ENCODE measurements around the gene FFAR1. TPM values are rescaled to one million over a fixed set of nuclear protein-coding genes. Genes with fewer than 3 reads are reported as not detected.

Gene FFAR1
- total and polyA plus RNA-seq, 2 experiments from 2014 or later = not detected

DNA sequence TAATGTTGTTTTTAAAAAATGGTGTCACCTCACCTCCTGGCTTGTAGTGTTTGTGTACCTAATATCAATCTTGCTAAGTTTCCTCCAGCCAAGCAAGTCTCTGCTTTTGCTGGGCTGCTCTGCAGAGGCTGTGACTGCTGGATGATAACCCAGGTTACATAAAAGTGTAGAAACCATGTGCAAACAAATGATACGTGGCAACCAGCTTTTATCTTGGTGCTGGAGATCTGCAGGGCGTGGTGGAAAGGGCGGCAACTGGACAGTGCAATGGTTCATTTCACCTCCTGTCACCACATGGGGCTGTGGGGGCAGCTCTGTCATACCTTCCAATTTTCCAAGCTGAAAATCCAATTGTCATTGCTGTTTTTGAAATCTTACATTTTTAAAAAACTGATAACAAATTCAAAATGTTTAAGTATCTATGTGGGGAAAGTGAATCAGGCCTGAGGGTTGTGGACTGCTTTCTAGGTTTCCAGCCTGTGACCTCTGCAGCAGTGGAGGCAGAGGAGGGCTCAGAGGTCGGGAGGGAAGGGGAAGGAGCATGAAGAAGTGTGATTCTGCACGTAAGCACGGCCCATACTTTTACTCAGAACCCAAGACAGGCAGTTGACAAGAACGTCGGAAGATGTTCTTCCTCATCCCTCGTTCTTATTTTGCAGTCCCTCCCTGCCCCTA lies 32.9 kb downstream of the FFAR1 start:
- Mint-ChIP-seq H3K9me3 (peaks cover 54% of the 10 kb centered on the region), H3K4me1 (peaks cover 10% of the 10 kb centered on the region), H3K36me3 (ENCODE audit: low read depth) (peaks cover 6% of the 10 kb centered on the region; the same call in 2 of the 3 replicates), H3K4me3 (no peak overlapping the region), H3K27ac (no peak overlapping the region), H3K27me3 (ENCODE audit: insufficient read depth, low read depth, poor library complexity) (peaks cover 7% of the 10 kb centered on the region)
- Histone ChIP-seq H3K9me2 (ENCODE audit: insufficient read depth) (no peaks in the 10 kb centered on the region; the same call in 1 of the 2 replicates), H3K4me2 (no peak overlapping the region), H3K4me1 (ENCODE audit: insufficient read depth) (peaks cover 6% of the 10 kb centered on the region), H3F3A (replicated peaks; ENCODE audit: low read depth) (no peaks in the 10 kb centered on the region), H3K79me2 (replicated peaks; ENCODE audit: insufficient read depth) (no peaks in the 10 kb centered on the region), H4K20me1 (replicated peaks; ENCODE audit: insufficient read depth) (no peaks in the 10 kb centered on the region), H3K4me3 (no peak overlapping the region), H3K27me3 (ENCODE audit: insufficient read depth) (no peaks in the 10 kb centered on the region), H3K36me3 (ENCODE audit: insufficient read depth) (no peaks in the 10 kb centered on the region), H2AFZ (no peak overlapping the region), H3K27ac (ENCODE audit: low read depth) (no peak overlapping the region)
- no peak for ATAC-seq
- DNase-seq (ENCODE audit: low spot score) = no peak
- TF ChIP-seq CREB1 (CRISPR knock-in tag; IDR thresholded peaks at IDR 0.05; ENCODE audit: low read depth) = no peak

DNA sequence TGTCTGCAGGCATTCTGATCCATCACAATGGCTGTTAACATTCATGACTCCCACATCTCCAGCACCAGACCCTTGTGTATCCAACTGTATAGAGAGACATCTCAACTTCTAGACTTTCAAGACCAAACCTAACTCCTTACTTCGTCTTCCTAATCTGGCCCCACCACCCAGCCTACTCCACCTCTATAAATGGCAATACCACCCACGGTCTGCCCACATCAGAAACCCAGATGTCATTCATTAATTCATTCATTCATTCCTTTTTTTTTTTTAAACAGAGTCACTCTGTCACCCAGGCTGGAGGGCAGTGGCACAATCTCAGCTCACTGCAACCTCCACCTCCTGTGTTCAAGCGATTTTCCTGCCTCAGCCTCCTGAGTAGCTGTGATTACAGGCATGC lies 33.6 kb downstream of the FFAR1 start:
- H3K4me1 ChIP-seq (ENCODE audit: insufficient read depth) = peaks cover 6% of the 10 kb centered on the region
- no peaks in the 10 kb centered on the region for H3K79me2 ChIP-seq (replicated peaks; ENCODE audit: insufficient read depth)
- no peak overlapping the region for H3K4me3 ChIP-seq
- Mint-ChIP-seq H3K4me3 (no peak overlapping the region), H3K27ac (no peak overlapping the region), H3K27me3 (ENCODE audit: insufficient read depth, low read depth, poor library complexity) (peaks cover 7% of the 10 kb centered on the region), H3K36me3 (ENCODE audit: low read depth) (peaks cover 10% of the 10 kb centered on the region; the same call in 2 of the 3 replicates), H3K9me3 (peaks cover 60% of the 10 kb centered on the region), H3K4me1 (peaks cover 5% of the 10 kb centered on the region)
- no peaks in the 10 kb centered on the region; the same call in 1 of the 2 replicates for H3K9me2 ChIP-seq (ENCODE audit: insufficient read depth)
- no peak overlapping the region for H2AFZ ChIP-seq
- H3F3A ChIP-seq (replicated peaks; ENCODE audit: low read depth) = no peaks in the 10 kb centered on the region
- H3K4me2 ChIP-seq = no peak overlapping the region
- H3K36me3 ChIP-seq (ENCODE audit: insufficient read depth) = peaks cover 3% of the 10 kb centered on the region; the same call in 1 of the 2 replicates
- H3K27ac ChIP-seq (ENCODE audit: low read depth) = no peak overlapping the region
- no peak for DNase-seq (ENCODE audit: low spot score)
- H4K20me1 ChIP-seq (replicated peaks; ENCODE audit: insufficient read depth) = no peaks in the 10 kb centered on the region
- no peaks in the 10 kb centered on the region for H3K27me3 ChIP-seq (ENCODE audit: insufficient read depth)
- no peak for ATAC-seq
- TF ChIP-seq, protein P1, sequence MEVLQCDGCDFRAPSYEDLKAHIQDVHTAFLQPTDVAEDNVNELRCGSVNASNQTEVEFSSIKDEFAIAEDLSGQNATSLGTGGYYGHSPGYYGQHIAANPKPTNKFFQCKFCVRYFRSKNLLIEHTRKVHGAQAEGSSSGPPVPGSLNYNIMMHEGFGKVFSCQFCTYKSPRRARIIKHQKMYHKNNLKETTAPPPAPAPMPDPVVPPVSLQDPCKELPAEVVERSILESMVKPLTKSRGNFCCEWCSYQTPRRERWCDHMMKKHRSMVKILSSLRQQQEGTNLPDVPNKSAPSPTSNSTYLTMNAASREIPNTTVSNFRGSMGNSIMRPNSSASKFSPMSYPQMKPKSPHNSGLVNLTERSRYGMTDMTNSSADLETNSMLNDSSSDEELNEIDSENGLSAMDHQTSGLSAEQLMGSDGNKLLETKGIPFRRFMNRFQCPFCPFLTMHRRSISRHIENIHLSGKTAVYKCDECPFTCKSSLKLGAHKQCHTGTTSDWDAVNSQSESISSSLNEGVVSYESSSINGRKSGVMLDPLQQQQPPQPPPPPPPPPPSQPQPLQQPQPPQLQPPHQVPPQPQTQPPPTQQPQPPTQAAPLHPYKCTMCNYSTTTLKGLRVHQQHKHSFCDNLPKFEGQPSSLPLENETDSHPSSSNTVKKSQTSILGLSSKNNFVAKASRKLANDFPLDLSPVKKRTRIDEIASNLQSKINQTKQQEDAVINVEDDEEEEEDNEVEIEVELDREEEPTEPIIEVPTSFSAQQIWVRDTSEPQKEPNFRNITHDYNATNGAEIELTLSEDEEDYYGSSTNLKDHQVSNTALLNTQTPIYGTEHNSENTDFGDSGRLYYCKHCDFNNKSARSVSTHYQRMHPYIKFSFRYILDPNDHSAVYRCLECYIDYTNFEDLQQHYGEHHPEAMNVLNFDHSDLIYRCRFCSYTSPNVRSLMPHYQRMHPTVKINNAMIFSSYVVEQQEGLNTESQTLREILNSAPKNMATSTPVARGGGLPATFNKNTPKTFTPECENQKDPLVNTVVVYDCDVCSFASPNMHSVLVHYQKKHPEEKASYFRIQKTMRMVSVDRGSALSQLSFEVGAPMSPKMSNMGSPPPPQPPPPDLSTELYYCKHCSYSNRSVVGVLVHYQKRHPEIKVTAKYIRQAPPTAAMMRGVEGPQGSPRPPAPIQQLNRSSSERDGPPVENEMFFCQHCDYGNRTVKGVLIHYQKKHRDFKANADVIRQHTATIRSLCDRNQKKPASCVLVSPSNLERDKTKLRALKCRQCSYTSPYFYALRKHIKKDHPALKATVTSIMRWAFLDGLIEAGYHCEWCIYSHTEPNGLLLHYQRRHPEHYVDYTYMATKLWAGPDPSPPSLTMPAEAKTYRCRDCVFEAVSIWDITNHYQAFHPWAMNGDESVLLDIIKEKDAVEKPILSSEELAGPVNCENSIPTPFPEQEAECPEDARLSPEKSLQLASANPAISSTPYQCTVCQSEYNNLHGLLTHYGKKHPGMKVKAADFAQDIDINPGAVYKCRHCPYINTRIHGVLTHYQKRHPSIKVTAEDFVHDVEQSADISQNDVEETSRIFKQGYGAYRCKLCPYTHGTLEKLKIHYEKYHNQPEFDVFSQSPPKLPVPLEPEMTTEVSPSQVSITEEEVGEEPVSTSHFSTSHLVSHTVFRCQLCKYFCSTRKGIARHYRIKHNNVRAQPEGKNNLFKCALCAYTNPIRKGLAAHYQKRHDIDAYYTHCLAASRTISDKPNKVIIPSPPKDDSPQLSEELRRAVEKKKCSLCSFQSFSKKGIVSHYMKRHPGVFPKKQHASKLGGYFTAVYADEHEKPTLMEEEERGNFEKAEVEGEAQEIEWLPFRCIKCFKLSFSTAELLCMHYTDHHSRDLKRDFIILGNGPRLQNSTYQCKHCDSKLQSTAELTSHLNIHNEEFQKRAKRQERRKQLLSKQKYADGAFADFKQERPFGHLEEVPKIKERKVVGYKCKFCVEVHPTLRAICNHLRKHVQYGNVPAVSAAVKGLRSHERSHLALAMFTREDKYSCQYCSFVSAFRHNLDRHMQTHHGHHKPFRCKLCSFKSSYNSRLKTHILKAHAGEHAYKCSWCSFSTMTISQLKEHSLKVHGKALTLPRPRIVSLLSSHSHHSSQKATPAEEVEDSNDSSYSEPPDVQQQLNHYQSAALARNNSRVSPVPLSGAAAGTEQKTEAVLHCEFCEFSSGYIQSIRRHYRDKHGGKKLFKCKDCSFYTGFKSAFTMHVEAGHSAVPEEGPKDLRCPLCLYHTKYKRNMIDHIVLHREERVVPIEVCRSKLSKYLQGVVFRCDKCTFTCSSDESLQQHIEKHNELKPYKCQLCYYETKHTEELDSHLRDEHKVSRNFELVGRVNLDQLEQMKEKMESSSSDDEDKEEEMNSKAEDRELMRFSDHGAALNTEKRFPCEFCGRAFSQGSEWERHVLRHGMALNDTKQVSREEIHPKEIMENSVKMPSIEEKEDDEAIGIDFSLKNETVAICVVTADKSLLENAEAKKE (CRISPR knock-in tag; IDR thresholded peaks at IDR 0.05) = no peak
- TF ChIP-seq CREB1 (CRISPR knock-in tag; IDR thresholded peaks at IDR 0.05; ENCODE audit: low read depth) (no peak), JUNB (IDR thresholded peaks at IDR 0.05; ENCODE audit: unreplicated experiment) (no peak), POLR2AphosphoS5 (IDR thresholded peaks at IDR 0.05; ENCODE audit: low read depth) (no peak), ZNF331 (CRISPR knock-in tag; IDR thresholded peaks at IDR 0.05; ENCODE audit: low read depth) (no peak), EZH2phosphoT487 (IDR thresholded peaks at IDR 0.05; ENCODE audit: unreplicated experiment) (no peak), NANOG (IDR thresholded peaks at IDR 0.05; ENCODE audit: borderline replicate concordance) (no peak)
- TF ChIP-seq, protein P2, sequence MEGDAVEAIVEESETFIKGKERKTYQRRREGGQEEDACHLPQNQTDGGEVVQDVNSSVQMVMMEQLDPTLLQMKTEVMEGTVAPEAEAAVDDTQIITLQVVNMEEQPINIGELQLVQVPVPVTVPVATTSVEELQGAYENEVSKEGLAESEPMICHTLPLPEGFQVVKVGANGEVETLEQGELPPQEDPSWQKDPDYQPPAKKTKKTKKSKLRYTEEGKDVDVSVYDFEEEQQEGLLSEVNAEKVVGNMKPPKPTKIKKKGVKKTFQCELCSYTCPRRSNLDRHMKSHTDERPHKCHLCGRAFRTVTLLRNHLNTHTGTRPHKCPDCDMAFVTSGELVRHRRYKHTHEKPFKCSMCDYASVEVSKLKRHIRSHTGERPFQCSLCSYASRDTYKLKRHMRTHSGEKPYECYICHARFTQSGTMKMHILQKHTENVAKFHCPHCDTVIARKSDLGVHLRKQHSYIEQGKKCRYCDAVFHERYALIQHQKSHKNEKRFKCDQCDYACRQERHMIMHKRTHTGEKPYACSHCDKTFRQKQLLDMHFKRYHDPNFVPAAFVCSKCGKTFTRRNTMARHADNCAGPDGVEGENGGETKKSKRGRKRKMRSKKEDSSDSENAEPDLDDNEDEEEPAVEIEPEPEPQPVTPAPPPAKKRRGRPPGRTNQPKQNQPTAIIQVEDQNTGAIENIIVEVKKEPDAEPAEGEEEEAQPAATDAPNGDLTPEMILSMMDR (conservative IDR thresholded peaks at IDR 0.05; ENCODE audit: low read depth in 2 of 2) = no peak
- TF ChIP-seq, protein P3, sequence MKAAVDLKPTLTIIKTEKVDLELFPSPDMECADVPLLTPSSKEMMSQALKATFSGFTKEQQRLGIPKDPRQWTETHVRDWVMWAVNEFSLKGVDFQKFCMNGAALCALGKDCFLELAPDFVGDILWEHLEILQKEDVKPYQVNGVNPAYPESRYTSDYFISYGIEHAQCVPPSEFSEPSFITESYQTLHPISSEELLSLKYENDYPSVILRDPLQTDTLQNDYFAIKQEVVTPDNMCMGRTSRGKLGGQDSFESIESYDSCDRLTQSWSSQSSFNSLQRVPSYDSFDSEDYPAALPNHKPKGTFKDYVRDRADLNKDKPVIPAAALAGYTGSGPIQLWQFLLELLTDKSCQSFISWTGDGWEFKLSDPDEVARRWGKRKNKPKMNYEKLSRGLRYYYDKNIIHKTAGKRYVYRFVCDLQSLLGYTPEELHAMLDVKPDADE (IDR thresholded peaks at IDR 0.05) = no peak
